ENCODE measurements around the gene SNX33.

Gene SNX33

DNA sequence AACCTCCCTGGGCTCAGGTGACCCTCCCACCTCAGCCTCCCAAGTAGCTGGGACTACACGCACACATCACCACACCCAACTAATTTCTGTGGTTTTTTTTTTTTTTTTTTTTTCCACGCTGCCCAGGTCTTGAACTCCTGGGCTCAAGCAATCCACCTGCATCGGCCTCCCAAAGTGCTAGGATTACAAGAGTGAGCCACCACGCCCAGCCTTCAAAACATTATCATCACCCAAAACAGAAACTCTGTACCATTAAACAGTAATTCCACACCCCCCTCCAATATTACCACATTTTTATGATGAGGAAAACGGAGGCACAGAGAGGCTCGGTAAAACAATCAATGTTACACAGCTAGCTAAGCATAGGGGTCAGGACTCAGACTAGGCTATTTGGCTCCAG lies 11.7 kb upstream of the SNX33 start:
- peaks cover 7% of the 10 kb centered on the region for H3K36me3 ChIP-seq (ENCODE audit: insufficient read depth, low read length)
- no peaks in the 10 kb centered on the region for H3K27me3 ChIP-seq (ENCODE audit: insufficient read depth, low read length)
- H3K9me3 ChIP-seq (ENCODE audit: low read length) = no peaks in the 10 kb centered on the region
- no peak overlapping the region for H3K4me3 ChIP-seq (ENCODE audit: low read length)
- no peak overlapping the region for H2AFZ ChIP-seq (ENCODE audit: low read depth, low read length)
- H3K4me1 ChIP-seq (ENCODE audit: insufficient read depth, low read length) = peaks cover 21% of the 10 kb centered on the region

DNA sequence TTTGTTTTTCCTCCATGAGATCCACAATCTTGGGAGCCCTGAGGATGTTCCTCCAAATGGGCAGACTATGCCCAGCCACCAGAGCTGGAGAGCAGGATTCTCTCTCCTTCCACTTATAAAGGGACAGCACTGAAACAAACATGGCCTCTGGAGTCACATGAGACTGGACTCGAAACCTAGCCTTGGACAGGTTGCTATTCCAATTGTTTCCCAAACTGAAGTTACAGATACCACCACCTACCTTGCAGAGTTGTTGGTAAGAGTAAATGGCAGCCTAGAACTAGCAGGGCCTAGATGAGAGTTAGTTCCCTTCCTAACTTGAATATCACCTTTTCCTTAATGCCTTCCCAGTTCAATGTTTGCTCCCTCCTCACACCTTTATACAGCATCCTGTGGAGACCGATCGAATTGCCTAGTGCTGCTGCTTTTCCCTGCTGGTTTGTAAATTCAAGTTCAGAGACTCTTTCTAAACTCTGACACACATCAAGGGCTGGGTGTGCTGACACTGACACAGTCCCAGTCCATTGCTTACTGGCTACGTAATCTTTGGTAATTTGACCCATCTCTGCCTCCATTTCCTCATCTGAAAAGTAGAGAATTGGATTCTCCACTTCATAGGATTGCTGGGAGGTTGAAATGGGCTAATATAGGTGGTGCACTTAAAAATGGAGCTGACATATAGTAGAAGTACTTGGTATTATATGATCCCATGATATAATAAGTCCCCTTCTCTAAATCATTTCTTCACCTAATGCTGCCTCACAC lies 10.3 kb upstream of the SNX33 start:
- H2AFZ ChIP-seq (ENCODE audit: low read depth, low read length) = no peak overlapping the region
- peaks cover 21% of the 10 kb centered on the region for H3K4me1 ChIP-seq (ENCODE audit: insufficient read depth, low read length)
- H3K4me3 ChIP-seq (ENCODE audit: low read length) = no peak overlapping the region
- peaks cover 7% of the 10 kb centered on the region for H3K36me3 ChIP-seq (ENCODE audit: insufficient read depth, low read length)
- H3K9me3 ChIP-seq (ENCODE audit: low read length) = no peaks in the 10 kb centered on the region
- no peaks in the 10 kb centered on the region for H3K27me3 ChIP-seq (ENCODE audit: insufficient read depth, low read length)

GRCh38 chr15:75639191-75639708 lies 8.5 kb upstream of the SNX33 start:
- no peaks in the 10 kb centered on the region for H3K27me3 ChIP-seq (ENCODE audit: insufficient read depth, low read length)
- H3K36me3 ChIP-seq (ENCODE audit: insufficient read depth, low read length) = peaks cover 7% of the 10 kb centered on the region
- H2AFZ ChIP-seq (ENCODE audit: low read depth, low read length) = peak overlapping the region; percentile 39
- no peaks in the 10 kb centered on the region for H3K9me3 ChIP-seq (ENCODE audit: low read length)
- H3K4me3 ChIP-seq (ENCODE audit: low read length) = peak overlapping the region; percentile 90
- H3K4me1 ChIP-seq (ENCODE audit: insufficient read depth, low read length) = peaks cover 21% of the 10 kb centered on the region

DNA sequence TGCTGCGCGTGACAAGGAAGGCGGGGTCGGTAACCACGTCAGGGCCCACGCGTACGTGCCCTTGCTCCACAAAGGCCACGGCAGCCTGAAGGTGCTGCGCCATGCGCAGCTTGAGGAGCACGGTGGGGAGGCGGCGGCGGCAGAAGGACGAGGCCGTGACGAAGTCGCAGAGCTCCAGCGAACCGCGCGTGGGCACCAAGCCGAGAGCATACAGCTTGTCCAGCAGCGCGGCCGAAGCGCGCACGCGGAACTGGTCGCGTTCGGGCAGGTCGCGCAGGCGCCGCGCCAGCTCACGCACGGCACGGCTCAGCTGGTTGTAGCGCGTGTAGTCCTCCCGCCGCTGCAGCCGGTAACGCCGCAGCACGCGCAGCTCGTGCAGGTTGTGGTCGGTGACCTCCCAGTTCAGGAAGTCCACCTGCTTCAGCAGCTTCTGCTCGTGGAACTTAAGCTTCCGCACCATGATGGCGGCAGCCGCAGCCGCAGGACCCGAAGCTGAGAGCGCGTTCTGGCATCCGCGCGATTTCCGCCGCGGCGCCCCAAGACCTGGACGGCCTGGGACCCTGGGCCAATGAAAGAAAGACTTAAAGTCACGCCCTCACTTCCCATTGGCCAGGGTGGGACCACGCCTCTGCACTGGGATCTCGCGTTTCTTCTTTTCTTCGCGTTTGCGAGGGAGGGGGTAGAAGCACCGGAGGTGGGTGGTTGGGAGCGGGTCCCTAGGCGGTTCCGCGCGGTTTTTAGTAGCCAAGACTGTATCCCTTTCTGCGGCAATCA lies 7.8 kb upstream of the SNX33 start, which contains the start of gene IMP3:
IMP3 (minus strand) TSS at position 516 of the 774 bp plus-strand sequence; CDS start at position 460, 56 bp downstream.
- Histone ChIP-seq H2AFZ (ENCODE audit: low read depth, low read length) (peak within 1 kb of the TSS; percentile 39), H3K9me3 (ENCODE audit: low read length) (no peaks in the 10 kb centered on the region), H3K4me1 (ENCODE audit: insufficient read depth, low read length) (peaks cover 21% of the 10 kb centered on the region), H3K36me3 (ENCODE audit: insufficient read depth, low read length) (peaks cover 7% of the 10 kb centered on the region), H3K4me3 (ENCODE audit: low read length) (peak within 1 kb of the TSS; percentile 90), H3K27me3 (ENCODE audit: insufficient read depth, low read length) (no peaks in the 10 kb centered on the region)

DNA sequence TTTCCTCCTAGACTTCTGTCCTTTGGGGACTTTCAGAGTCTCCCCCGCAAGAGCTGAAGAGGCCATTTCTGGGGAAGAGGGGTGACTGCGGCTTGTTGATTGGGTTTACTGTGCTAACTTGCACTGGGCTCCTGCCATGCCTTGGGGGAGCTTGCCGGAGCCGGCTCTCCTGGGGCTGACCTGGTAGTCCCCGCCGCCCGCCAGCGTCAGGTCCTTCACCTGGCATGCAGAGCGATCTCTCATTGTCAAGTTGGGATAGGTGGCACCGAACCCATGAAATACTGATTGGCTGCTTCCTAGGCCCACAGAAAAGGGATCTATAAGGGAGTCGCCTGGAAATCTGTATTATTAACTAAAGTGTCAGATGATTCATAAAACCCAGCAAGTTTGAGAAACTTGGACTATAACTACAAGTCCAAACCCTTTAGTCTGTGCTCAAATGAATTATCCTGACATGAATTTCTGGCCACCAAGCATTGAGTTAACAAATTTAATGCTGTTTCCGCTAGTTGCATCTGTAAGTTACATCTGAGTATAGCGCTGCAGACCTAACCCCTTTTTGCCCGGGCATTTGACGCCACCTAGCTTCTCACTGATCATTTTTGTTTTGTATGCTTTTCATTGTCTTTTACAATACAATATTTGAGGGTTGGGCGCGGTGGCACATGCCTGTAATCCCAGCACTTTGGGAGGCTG lies 7.1 kb upstream of the SNX33 start:
- H2AFZ ChIP-seq (ENCODE audit: low read depth, low read length) = peak overlapping the region; percentile 7
- H3K27me3 ChIP-seq (ENCODE audit: insufficient read depth, low read length) = no peaks in the 10 kb centered on the region
- H3K36me3 ChIP-seq (ENCODE audit: insufficient read depth, low read length) = peaks cover 7% of the 10 kb centered on the region
- H3K9me3 ChIP-seq (ENCODE audit: low read length) = no peaks in the 10 kb centered on the region
- H3K4me3 ChIP-seq (ENCODE audit: low read length) = peak overlapping the region; percentile 90
- H3K4me1 ChIP-seq (ENCODE audit: insufficient read depth, low read length) = peaks cover 21% of the 10 kb centered on the region

GRCh38 chr15:75641179-75641503 lies 6.6 kb upstream of the SNX33 start:
- Histone ChIP-seq H3K27me3 (ENCODE audit: insufficient read depth, low read length) (no peaks in the 10 kb centered on the region), H3K4me3 (ENCODE audit: low read length) (peak overlapping the region; percentile 90), H3K36me3 (ENCODE audit: insufficient read depth, low read length) (peaks cover 7% of the 10 kb centered on the region), H3K4me1 (ENCODE audit: insufficient read depth, low read length) (peaks cover 21% of the 10 kb centered on the region), H3K9me3 (ENCODE audit: low read length) (no peaks in the 10 kb centered on the region), H2AFZ (ENCODE audit: low read depth, low read length) (no peak overlapping the region)

GRCh38 chr15:75641603-75642002 lies 6.1 kb upstream of the SNX33 start:
- peaks cover 24% of the 10 kb centered on the region for H3K4me1 ChIP-seq (ENCODE audit: insufficient read depth, low read length)
- no peaks in the 10 kb centered on the region for H3K9me3 ChIP-seq (ENCODE audit: low read length)
- H2AFZ ChIP-seq (ENCODE audit: low read depth, low read length) = no peak overlapping the region
- peaks cover 7% of the 10 kb centered on the region for H3K36me3 ChIP-seq (ENCODE audit: insufficient read depth, low read length)
- no peak overlapping the region for H3K4me3 ChIP-seq (ENCODE audit: low read length)
- H3K27me3 ChIP-seq (ENCODE audit: insufficient read depth, low read length) = no peaks in the 10 kb centered on the region

DNA sequence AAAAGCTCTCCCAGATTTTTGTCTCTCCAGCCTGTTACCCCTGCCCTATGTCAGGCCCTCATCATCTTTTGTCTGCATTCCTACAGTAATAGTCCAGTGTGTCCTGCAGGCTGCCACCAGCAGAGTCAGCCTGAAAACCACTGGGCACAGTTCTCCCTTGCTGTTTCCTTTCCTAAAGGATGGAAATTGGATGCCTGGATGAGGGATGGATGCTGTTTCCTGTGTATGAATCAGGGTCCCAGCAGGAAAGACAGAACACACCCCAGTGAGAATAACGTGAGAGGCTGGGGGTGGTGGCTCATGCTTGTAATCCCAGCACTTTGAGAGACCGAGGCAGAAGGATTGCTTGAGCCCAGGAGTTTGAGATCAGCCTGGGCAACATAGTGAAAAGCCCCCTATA lies 3.3 kb upstream of the SNX33 start:
- no peak overlapping the region for H3K4me3 ChIP-seq (ENCODE audit: low read length)
- H3K36me3 ChIP-seq (ENCODE audit: insufficient read depth, low read length) = peaks cover under 1% of the 10 kb centered on the region
- H3K9me3 ChIP-seq (ENCODE audit: low read length) = no peaks in the 10 kb centered on the region
- H3K4me1 ChIP-seq (ENCODE audit: insufficient read depth, low read length) = peaks cover 20% of the 10 kb centered on the region
- H3K27me3 ChIP-seq (ENCODE audit: insufficient read depth, low read length) = no peaks in the 10 kb centered on the region
- H2AFZ ChIP-seq (ENCODE audit: low read depth, low read length) = no peak overlapping the region

DNA sequence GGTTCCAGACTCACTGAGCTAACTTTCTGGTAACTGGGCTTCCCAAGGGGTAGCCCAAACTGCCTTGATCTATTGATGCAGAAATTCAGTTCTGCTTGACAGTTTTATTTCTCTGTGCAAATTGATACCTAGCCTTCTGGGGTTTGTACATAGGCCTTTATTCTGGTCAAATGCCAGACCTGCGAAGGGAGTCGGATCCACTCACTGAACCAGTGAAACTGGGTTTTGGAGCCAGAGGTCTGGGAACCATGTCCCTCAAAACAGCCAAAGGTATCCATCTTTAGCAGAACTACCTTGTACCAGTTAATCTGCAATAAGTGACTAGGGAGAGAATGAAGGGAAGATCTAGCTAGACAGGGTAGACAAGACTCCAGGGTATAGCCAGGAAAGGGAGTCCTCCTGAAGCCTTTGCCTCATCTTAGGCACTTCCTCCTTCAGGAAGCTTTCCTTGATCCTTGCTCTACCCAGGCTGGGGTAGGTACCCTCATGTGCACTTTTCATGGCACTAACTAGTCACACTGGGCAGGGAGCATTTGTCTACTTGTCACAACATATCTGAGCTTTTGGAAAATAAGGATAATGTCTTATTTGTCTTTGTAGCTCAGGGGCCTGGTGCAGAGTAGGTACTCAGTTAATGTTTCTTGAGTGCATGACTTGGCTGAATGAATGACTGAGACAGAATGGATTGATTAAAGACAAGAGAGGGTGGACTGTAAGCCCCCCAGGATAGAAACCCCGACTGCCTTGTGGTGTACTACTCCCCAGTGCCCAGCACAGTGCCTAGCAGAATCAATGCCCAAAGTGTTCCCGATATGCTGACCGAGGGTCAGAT lies 1.4 kb upstream of the SNX33 start:
- Histone ChIP-seq H3K27me3 (ENCODE audit: insufficient read depth, low read length) (no peaks in the 10 kb centered on the region), H3K9me3 (ENCODE audit: low read length) (no peaks in the 10 kb centered on the region), H3K4me3 (ENCODE audit: low read length) (peak overlapping the region; percentile 93), H3K4me1 (ENCODE audit: insufficient read depth, low read length) (peaks cover 38% of the 10 kb centered on the region), H3K36me3 (ENCODE audit: insufficient read depth, low read length) (peaks cover 19% of the 10 kb centered on the region), H2AFZ (ENCODE audit: low read depth, low read length) (peak overlapping the region; percentile 93)

- Histone ChIP-seq H3K27me3 (ENCODE audit: insufficient read depth, low read length) (no peaks in the 10 kb centered on the region), H3K4me1 (ENCODE audit: insufficient read depth, low read length) (peaks cover 44% of the 10 kb centered on the region), H3K4me3 (ENCODE audit: low read length) (peak overlapping the region; percentile 93), H3K9me3 (ENCODE audit: low read length) (no peaks in the 10 kb centered on the region), H3K36me3 (ENCODE audit: insufficient read depth, low read length) (peaks cover 20% of the 10 kb centered on the region), H2AFZ (ENCODE audit: low read depth, low read length) (peak overlapping the region; percentile 93)
Measured at GRCh38 chr15:75646944-75647364, 758 bp upstream of the SNX33 start.

- Histone ChIP-seq H3K4me1 (ENCODE audit: insufficient read depth, low read length) (peaks cover 56% of the 10 kb centered on the region), H2AFZ (ENCODE audit: low read depth, low read length) (peak overlapping the region; percentile 93), H3K4me3 (ENCODE audit: low read length) (peak overlapping the region; percentile 93)
Measured at GRCh38 chr15:75648156-75649000, 666 bp downstream of the SNX33 start.

More at GRCh38 chr15:75648156-75649000, 666 bp downstream of the SNX33 start:
- no peaks in the 10 kb centered on the region for H3K27me3 ChIP-seq (ENCODE audit: insufficient read depth, low read length)
- peaks cover 20% of the 10 kb centered on the region for H3K36me3 ChIP-seq (ENCODE audit: insufficient read depth, low read length)
- H3K9me3 ChIP-seq (ENCODE audit: low read length) = no peaks in the 10 kb centered on the region

Measured in neuron (in vitro differentiated cells).